IPS-NIHi7 (cell line): ENCODE results near the gene ZNF785.
A peak's percentile ranks its signal among the peaks of the same experiment; 100 is the strongest.
"Not testable (repeated sequence)": the region's sequence is repeated elsewhere in the genome, so short reads cannot be mapped to it uniquely, and the experiment has no call there.

Experiments
- DNase-seq: peaks from one replicate; pipeline ENCODE4 v3.0.0; 2012; ENCODE audit warnings: mixed read lengths; ENCODE audit errors: extremely low spot score

Gene ZNF785

DNA sequence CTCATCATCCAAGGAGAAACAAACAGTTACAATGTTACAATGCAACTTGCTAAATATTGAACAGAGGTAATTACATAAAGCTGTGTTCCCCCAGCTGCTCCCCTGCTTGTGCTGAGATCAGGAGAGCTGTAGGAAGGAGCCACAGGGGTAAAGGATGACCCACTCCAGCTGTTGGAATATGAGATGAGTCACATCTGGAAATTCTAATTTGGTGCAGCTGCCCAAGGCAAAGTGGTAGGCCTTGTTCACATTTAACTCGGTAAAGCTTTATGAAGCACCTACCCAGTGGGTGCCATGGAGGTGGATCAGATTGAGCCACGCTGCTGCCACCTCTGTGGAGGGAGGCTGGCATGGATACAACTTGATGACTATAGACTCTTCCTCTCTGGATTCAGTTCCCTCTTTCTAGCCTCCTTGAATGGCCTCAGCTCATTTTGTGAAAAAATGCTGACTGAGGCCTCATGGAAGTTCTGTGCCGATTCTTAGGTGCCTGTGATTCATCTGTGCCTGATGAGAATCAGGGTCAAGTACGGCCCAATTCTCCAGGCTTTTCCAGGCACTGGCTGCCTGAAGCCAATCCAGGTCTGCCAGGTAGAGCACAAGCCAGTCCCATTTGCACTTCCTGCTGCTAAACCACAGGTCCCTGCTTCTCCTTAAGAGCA lies 17.2 kb upstream of the ZNF785 start:
- DNase-seq, result no peak

- DNase-seq, result no peak
These were observed 16.5 kb upstream of the ZNF785 start for GRCh38 chr16:30601966-30602365.

DNA sequence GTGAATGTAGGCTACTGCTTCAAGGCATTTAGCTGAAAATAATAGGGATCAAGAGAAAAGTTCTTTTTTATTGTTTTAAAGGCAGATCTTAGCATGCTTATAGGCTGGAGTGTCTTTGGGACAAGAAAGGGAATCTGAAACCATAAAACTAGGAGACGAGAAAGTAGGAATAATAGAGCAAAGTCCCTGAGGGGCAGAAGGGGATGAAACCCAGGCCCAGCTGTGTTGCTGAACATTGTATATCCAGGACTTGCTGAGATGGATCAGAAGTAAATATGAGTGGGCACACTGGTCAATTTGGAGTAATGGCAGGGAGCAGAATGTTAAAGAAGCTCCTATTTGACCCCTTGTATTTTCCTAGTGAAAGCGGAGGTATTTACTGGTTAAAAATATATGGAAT lies 15.4 kb upstream of the ZNF785 start:
- no peak for DNase-seq

- DNase-seq, result no peak
These were observed 14.7 kb upstream of the ZNF785 start for GRCh38 chr16:30600215-30600614.

DNA sequence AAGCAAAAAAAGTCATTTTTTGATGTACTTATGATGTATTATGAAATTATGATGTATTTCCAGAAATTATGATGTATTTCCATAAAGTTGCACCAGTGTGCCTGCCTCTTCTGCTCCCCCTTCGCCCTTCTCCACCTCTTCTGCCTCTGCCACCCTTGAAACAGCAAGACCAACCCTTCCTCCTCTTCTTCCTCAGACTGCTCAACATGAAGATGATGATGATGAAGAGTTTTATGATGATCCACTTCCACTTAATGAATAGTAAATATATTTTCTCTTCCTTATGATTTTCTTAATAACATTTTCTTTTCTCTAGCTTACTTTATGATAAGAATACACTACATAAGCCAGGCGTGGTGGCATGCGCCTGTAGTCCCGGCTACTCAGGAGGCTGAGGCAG lies 7.4 kb upstream of the ZNF785 start:
- no peak for DNase-seq

- DNase-seq, result not testable (repeated sequence)
These were observed 5.4 kb upstream of the ZNF785 start for GRCh38 chr16:30590869-30591268.

DNA sequence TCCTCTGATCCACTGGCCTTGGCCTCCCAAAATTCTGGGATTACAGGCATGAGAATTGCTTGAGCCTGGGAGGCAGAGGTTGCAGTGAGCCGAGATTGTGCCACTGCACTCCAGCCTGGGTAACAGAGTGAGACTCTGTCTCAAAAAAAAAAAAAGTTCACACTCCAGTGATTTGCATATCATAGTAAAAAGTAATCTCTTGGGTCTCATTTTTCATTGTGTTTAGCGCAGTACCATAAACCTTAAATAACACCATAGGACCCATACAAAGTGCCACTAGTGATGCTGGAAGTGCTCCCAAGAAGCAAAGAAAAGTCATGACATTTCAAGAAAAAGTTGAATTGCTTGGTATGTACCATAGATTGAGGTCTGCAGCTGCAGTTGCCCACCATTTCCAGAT lies 4.1 kb upstream of the ZNF785 start:
- DNase-seq, result not testable (repeated sequence)

DNA sequence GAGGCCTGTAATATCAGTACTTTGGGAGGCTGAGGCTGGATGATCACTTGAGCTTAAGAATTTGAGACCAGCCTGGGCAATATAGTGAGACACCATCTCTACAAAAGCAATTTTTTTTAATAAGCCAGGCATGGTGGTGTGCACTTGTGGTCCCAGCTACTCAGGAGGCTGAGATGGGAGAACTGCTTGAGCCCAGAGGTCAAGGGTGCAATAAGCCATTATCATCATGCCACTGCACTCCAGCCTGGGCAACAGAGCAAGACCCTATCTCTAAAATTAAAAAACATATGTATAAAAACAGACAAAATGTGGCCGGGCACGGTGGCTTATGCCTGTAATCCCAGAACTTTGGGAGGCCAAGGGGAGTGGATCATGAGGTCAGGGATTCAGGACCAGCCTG lies 3.2 kb upstream of the ZNF785 start:
- DNase-seq, result no peak

GRCh38 chr16:30585022-30585399 lies 486 bp downstream of the ZNF785 start:
- DNase-seq, result peak; percentile 45

GRCh38 chr16:30582611-30583340 lies 2.7 kb downstream of the ZNF785 start:
- no peak for DNase-seq

- DNase-seq, result no peak
These were observed 4.0 kb downstream of the ZNF785 start for GRCh38 chr16:30581457-30581856.

DNA sequence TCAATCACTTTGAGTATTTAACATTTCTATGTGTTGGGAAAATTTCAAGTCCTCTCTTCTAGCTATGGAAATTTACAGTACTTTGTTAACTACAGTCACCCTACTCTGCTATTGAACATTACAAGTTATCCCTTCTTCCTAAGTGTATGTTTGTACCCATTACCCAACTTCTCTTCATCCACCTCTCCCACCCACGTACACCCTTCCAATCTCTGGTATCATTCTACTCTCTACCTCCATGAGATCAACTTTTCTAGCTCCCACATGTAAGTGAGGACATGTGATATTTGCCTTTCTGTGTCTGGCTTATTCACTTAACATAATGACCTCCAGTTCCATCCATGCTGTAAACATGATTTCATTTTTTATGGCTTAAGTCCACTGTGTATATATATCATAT lies 10.8 kb downstream of the ZNF785 start:
- DNase-seq, result no peak

- peak; percentile 97 for DNase-seq
These were observed 13.8 kb downstream of the ZNF785 start, which contains the start of gene ZNF688 for GRCh38 chr16:30571445-30572322. TSS of gene ZNF688 (minus strand) at chr16:30571714. CDS start at chr16:30571629, 85 bp downstream.

GRCh38 chr16:30570636-30571444 lies 14.7 kb downstream of the ZNF785 start:
- peak; percentile 37 for DNase-seq

GRCh38 chr16:30569746-30570635 lies 15.5 kb downstream of the ZNF785 start:
- no peak for DNase-seq

GRCh38 chr16:30569281-30569680 lies 16.2 kb downstream of the ZNF785 start:
- no peak for DNase-seq

GRCh38 chr16:30567991-30568638 lies 17.4 kb downstream of the ZNF785 start:
- no peak for DNase-seq

DNA sequence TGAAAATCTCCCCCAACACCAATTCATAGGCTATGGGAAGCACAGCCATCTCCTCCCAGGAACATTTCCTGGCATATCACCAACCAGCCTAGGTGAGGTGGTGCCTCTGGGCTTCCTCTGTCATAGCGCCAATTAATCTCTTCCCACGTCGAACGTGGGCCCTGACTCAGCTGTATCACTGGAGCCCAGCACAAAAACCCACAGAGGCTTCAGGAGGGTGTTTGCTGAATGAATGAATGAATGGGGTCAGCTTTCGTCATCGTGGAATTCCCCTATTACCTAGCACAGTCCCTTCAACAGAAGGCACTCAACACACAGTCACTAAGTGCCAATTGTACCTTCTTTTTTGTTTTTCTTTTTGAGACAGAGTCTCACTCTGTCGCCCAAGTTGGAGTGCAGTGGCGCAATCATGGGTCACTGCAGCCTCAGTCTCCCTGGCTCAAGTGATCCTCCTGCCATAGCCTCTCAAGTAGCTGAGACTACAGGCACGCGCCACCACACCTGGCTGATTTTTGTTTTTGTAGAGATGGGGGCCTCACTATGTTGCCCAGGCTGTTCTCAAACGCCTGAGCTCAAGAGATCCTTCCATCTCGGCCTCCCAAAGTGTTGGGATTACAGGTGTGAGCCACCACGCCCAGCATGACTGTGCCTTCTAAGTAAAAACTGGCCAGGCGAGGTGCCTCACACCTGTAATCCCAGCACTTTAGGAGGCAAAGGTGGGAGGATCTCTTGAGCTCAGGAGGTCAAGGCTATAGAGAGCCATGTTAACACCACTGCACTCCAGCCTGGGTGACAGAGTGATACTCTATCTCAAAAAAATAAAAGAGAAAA lies 18.1 kb downstream of the ZNF785 start:
- DNase-seq, result no peak

- DNase-seq, result no peak
These were observed 19.0 kb downstream of the ZNF785 start for GRCh38 chr16:30566531-30566930.
